ENCODE measurements around the gene ABHD2. TPM values are rescaled to one million over a fixed set of nuclear protein-coding genes. Genes with fewer than 3 reads are reported as not detected.
"Not testable (repeated sequence)": the region's sequence is repeated elsewhere in the genome, so short reads cannot be mapped to it uniquely, and the experiment has no call there.

The ABHD2 gene
- total and polyA plus RNA-seq, 4 donors, result 11.7 to 200 (median 59.3) TPM

DNA sequence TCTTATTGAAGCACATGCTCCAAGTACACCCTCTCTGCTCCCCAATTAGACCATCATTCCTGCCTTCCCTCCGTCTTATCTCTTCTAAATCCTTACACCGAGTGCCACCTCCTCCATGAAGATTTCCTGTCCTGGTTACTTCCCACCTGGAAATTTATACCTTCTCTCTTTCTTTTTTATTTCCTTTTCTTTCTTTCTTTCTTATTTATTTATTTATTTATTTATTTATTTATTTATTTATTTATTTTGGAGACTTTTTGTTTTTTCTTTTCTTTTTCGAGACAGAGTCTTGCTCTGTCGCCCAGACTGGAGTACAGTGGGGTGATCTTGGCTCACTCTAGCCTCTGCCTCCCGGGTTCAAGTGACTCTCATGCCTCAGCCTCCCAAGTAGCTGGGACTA is 45.9 kb upstream of the ABHD2 start:
- TF ChIP-seq, protein P1, sequence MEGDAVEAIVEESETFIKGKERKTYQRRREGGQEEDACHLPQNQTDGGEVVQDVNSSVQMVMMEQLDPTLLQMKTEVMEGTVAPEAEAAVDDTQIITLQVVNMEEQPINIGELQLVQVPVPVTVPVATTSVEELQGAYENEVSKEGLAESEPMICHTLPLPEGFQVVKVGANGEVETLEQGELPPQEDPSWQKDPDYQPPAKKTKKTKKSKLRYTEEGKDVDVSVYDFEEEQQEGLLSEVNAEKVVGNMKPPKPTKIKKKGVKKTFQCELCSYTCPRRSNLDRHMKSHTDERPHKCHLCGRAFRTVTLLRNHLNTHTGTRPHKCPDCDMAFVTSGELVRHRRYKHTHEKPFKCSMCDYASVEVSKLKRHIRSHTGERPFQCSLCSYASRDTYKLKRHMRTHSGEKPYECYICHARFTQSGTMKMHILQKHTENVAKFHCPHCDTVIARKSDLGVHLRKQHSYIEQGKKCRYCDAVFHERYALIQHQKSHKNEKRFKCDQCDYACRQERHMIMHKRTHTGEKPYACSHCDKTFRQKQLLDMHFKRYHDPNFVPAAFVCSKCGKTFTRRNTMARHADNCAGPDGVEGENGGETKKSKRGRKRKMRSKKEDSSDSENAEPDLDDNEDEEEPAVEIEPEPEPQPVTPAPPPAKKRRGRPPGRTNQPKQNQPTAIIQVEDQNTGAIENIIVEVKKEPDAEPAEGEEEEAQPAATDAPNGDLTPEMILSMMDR (IDR thresholded peaks at IDR 0.05; ENCODE audit: control extremely low read depth, extremely low read depth), result no peak
- 91 to 92% methylated on average over 5 of the region's 5 CpGs for WGBS, 2 donors
- Histone ChIP-seq H3K36me3 (ENCODE audit: control insufficient read depth in 4 of 4, insufficient read depth in 4 of 4, low read length in 4 of 4) (no peaks in the 10 kb centered on the region), H3K27ac (ENCODE audit: low read depth in 1 of 2, low read length in 1 of 2) (no peak overlapping the region), H3K4me1 (ENCODE audit: control insufficient read depth in 5 of 5, insufficient read depth in 5 of 5, low read length in 5 of 5) (peaks cover 0 to 4% (median 0%) of the 10 kb centered on the region in 5 donors), H3K27me3 (ENCODE audit: control insufficient read depth in 3 of 3, insufficient read depth in 3 of 3, low read length in 2 of 3) (no peaks in the 10 kb centered on the region), H3K4me3 (no peak overlapping the region), H3K9me3 (ENCODE audit: control insufficient read depth in 4 of 4, insufficient read depth in 3 of 4, low read length in 3 of 4) (no peaks in the 10 kb centered on the region), H3K9ac (ENCODE audit: insufficient read depth in 1 of 2, low read length in 2 of 2) (no peak overlapping the region)
- DNase-seq, result no peak
- no peak for ATAC-seq (ENCODE audit: insufficient read depth, low FRiP score)

DNA sequence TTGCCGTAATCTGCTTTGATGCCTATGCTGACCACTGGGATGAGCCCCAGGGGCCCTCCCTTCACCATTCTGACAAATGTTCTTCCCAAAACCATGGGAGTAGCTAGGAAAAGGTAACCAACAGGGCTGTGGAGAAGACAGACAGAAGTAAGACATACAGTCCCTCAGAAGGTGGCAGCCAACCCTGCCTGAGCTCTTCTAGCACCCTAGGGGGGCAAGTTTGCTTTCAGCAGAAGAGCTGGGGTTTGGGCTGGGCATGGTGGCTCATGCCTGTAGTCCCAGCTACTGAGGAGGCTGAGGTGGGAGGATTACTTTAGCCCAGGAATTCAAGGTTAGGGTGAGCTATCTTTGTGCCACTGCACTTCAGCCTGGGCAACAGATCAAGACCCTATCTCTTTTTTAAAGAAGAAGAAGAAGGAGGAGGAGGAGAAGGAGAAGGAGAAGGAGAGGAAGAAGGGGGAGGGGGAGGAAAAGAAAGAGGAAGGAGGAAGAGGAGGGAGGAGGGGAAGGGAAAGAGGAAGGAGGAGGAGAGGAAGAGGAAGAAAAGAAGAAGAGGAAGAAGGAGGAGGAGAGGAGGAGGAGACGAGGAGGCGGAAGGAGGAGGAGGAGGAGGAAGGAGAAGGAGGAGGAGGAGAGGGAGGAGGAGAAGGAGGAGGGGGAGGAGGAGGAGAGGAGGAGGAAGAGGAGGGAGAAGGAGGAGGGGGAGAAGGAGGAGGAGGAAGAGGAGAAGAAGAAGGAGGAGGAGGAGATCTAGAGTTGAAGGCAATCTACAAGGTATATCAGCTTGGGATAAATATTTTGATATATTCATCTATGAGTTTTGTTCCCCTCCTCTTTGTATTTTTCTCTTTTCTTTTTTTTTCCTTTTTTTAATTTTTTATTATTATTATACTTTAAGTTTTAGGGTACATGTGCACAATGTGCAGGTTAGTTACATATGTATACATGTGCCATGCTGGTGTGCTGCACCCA is 44.9 kb upstream of the ABHD2 start:
- Histone ChIP-seq H3K4me1 (ENCODE audit: control insufficient read depth in 5 of 5, insufficient read depth in 5 of 5, low read length in 5 of 5) (peaks cover 0 to 4% (median 0%) of the 10 kb centered on the region in 5 donors), H3K27ac (ENCODE audit: low read depth in 1 of 2, low read length in 1 of 2) (no peak overlapping the region), H3K4me3 (no peak overlapping the region), H3K9me3 (ENCODE audit: control insufficient read depth in 4 of 4, insufficient read depth in 3 of 4, low read length in 3 of 4) (no peaks in the 10 kb centered on the region), H3K36me3 (ENCODE audit: control insufficient read depth in 4 of 4, insufficient read depth in 4 of 4, low read length in 4 of 4) (no peaks in the 10 kb centered on the region), H3K9ac (ENCODE audit: insufficient read depth in 1 of 2, low read length in 2 of 2) (no peak overlapping the region), H3K27me3 (ENCODE audit: control insufficient read depth in 3 of 3, insufficient read depth in 3 of 3, low read length in 2 of 3) (no peaks in the 10 kb centered on the region)
- WGBS, 2 donors, result 83 to 96% methylated on average over 1 to 3 of the region's 3 CpGs
- TF ChIP-seq, protein P1 (IDR thresholded peaks at IDR 0.05; ENCODE audit: control extremely low read depth, extremely low read depth), result no peak
- no peak for ATAC-seq (ENCODE audit: insufficient read depth, low FRiP score)
- no peak for DNase-seq

DNA sequence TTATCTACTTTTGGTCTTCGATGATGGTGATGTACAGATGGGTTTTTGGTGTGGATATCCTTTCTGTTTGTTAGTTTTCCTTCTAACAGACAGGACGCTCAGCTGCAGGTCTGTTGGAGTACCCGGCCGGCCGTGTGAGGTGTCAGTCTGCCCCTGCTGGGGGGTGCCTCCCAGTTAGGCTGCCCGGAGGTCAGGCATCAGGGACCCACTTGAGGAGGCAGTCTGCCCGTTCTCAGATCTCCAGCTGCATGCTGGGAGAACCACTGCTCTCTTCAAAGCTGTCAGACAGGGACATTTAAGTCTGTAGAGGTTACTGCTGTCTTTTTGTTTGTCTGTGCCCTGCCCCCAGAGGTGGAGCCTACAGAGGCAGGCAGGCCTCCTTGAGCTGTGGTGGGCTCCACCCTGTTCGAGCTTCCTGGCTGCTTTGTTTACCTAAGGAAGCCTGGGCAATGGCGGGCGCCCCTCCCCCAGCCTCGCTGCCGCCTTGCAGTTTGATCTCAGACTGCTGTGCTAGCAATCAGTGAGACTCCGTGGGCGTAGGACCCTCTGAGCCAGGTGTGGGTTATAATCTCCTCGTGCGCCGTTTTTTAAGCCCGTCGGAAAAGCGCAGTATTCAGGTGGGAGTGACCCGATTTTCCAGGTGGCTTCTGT is 39.1 kb upstream of the ABHD2 start:
- 51 to 72% methylated on average over 18 to 21 of the region's 21 CpGs for WGBS, 2 donors
- H3K27ac ChIP-seq (ENCODE audit: low read depth in 1 of 2, low read length in 1 of 2); H3K9me3 ChIP-seq (ENCODE audit: control insufficient read depth in 4 of 4, insufficient read depth in 3 of 4, low read length in 3 of 4); H3K9ac ChIP-seq (ENCODE audit: insufficient read depth in 1 of 2, low read length in 2 of 2); H3K4me1 ChIP-seq (ENCODE audit: control insufficient read depth in 5 of 5, insufficient read depth in 5 of 5, low read length in 5 of 5); H3K27me3 ChIP-seq (ENCODE audit: control insufficient read depth in 3 of 3, insufficient read depth in 3 of 3, low read length in 2 of 3); DNase-seq; ATAC-seq (ENCODE audit: insufficient read depth, low FRiP score); H3K4me3 ChIP-seq; H3K36me3 ChIP-seq (ENCODE audit: control insufficient read depth in 4 of 4, insufficient read depth in 4 of 4, low read length in 4 of 4): not testable (repeated sequence)

DNA sequence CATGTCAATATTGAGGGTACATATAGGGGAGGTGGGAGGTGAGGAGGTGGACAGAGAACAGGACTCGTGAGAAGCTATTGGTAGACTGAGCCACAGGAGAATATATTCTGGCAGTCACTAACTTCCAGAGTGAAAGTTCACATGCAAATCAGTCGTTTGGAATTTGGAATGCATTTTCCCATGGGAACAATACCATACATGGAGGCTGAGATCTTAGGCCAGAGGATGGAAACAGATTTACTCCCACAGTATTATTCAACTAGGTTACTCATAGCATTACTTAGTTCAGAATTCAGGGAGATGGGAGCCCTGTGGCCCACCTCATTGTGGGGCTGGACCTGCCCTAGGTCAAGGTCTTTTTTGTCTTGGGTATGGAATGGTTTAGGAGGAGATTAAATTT is 36.4 kb upstream of the ABHD2 start:
- no peak for ATAC-seq (ENCODE audit: insufficient read depth, low FRiP score)
- WGBS, 2 donors, result 80 to 87% methylated on average over 2 of the region's 2 CpGs
- Histone ChIP-seq H3K4me1 (ENCODE audit: control insufficient read depth in 5 of 5, insufficient read depth in 5 of 5, low read length in 5 of 5) (peaks cover 0 to 7% (median 0%) of the 10 kb centered on the region in 5 donors), H3K27ac (ENCODE audit: low read depth in 1 of 2, low read length in 1 of 2) (no peak overlapping the region), H3K36me3 (ENCODE audit: control insufficient read depth in 4 of 4, insufficient read depth in 4 of 4, low read length in 4 of 4) (no peaks in the 10 kb centered on the region), H3K4me3 (no peak overlapping the region), H3K9ac (ENCODE audit: insufficient read depth in 1 of 2, low read length in 2 of 2) (no peak overlapping the region), H3K9me3 (ENCODE audit: control insufficient read depth in 4 of 4, insufficient read depth in 3 of 4, low read length in 3 of 4) (no peaks in the 10 kb centered on the region), H3K27me3 (ENCODE audit: control insufficient read depth in 3 of 3, insufficient read depth in 3 of 3, low read length in 2 of 3) (no peaks in the 10 kb centered on the region)
- TF ChIP-seq, protein P1 (IDR thresholded peaks at IDR 0.05; ENCODE audit: control extremely low read depth, extremely low read depth), result no peak
- DNase-seq, result peak in 1 of 3 donors; percentile 43

Data from lung (tissue), 12 donors.